HepG2 (cell line): ENCODE results near the gene TPI1. TPM values are rescaled to one million over a fixed set of nuclear protein-coding genes. Genes with fewer than 3 reads are reported as not detected.

Source experiments
- ARID3A ChIP-seq: IDR thresholded peaks from 2 replicates; pipeline ENCODE4 v1.6.1; 2012; ENCODE audit warnings: low read depth, low read length, improper control_type of control experiment
- BORCS8-MEF2B ChIP-seq: sonication (generic); formaldehyde crosslinking; IDR thresholded peaks from 2 replicates; pipeline ENCODE4 v1.8.0; 2022; ENCODE audit warnings: mild to moderate bottlenecking, missing genetic modification reagents
- CC2D1A ChIP-seq: sonication (generic); formaldehyde crosslinking; IDR thresholded peaks from 2 replicates; pipeline ENCODE4 v1.8.1; 2023; ENCODE audit warnings: mild to moderate bottlenecking, missing genetic modification reagents
- CEBPZ ChIP-seq: IDR thresholded peaks from 2 replicates; pipeline ENCODE4 v1.6.1; 2012; ENCODE audit warnings: low read length, improper control_type of control experiment
- FOSL2 ChIP-seq: sonication (generic); formaldehyde crosslinking; IDR thresholded peaks from 2 replicates; pipeline ENCODE4 v1.4.0; 2020; ENCODE audit warnings: missing genetic modification reagents
- HES4 ChIP-seq: sonication (generic); formaldehyde crosslinking; IDR thresholded peaks from 2 replicates; pipeline ENCODE4 v1.9.0; 2021; ENCODE audit warnings: mild to moderate bottlenecking, missing genetic modification reagents, borderline replicate concordance
- HINFP ChIP-seq: sonication (generic); formaldehyde crosslinking; IDR thresholded peaks from 2 replicates; pipeline ENCODE4 v1.4.0; 2020; ENCODE audit warnings: low read depth, mild to moderate bottlenecking, missing genetic modification reagents
- JUND ChIP-seq: sonication (generic); formaldehyde crosslinking; IDR thresholded peaks from 2 replicates; pipeline ENCODE4 v1.8.0; 2022; ENCODE audit warnings: mild to moderate bottlenecking, missing genetic modification reagents
- KDM5A ChIP-seq: fragments of 200-600 bp; sonication (generic); IDR thresholded peaks from 2 replicates; pipeline ENCODE4 v1.7.0; 2018; ENCODE audit warnings: antibody characterized with exemption, mild to moderate bottlenecking, low read length, borderline replicate concordance
- KLF11 ChIP-seq: IDR thresholded peaks from 2 replicates; pipeline ENCODE4 v1.6.1; 2016; ENCODE audit warnings: missing compliant biosample characterization
- MEIS1 ChIP-seq: sonication (generic); formaldehyde crosslinking; IDR thresholded peaks from 2 replicates; pipeline ENCODE4 v1.9.0; 2021; ENCODE audit warnings: mild to moderate bottlenecking, missing genetic modification reagents, moderate library complexity, borderline replicate concordance
- PCBP1 ChIP-seq: fragments of 200-400 bp; formaldehyde crosslinking; IDR thresholded peaks from 2 replicates; pipeline ENCODE4 v1.6.1; 2017; ENCODE audit warnings: mild to moderate bottlenecking, low read depth, low read length, borderline replicate concordance
- RAD21 ChIP-seq: fragments of 450-650 bp; formaldehyde crosslinking; IDR thresholded peaks from 2 replicates; pipeline ENCODE4 v1.5.0; 2020; ENCODE audit warnings: mild to moderate bottlenecking
- RBAK ChIP-seq: sonication (generic); formaldehyde crosslinking; IDR thresholded peaks from 2 replicates; pipeline ENCODE4 v1.5.1; 2020; ENCODE audit warnings: mild to moderate bottlenecking, missing genetic modification reagents
- SP2 ChIP-seq: sonication (generic); formaldehyde crosslinking; IDR thresholded peaks from 2 replicates; pipeline ENCODE4 v1.5.1; 2020; ENCODE audit warnings: mild to moderate bottlenecking, missing genetic modification reagents
- SYNCRIP ChIP-seq: fragments of 200-400 bp; formaldehyde crosslinking; IDR thresholded peaks from 2 replicates; pipeline ENCODE4 v1.6.1; 2018; ENCODE audit warnings: mild to moderate bottlenecking, low read depth, low read length; ENCODE audit not compliant: insufficient read depth
- TBL1XR1 ChIP-seq: fragments of 150-350 bp; IDR thresholded peaks from 2 replicates; pipeline ENCODE4 v1.6.1; 2014; ENCODE audit warnings: borderline replicate concordance, low read length; ENCODE audit not compliant: partially characterized antibody
- ZBTB42 ChIP-seq: sonication (generic); formaldehyde crosslinking; IDR thresholded peaks from 2 replicates; pipeline ENCODE4 v1.5.0; 2020; ENCODE audit warnings: mild to moderate bottlenecking, missing genetic modification reagents
- ZFP1 ChIP-seq: IDR thresholded peaks from 2 replicates; pipeline ENCODE4 v1.6.1; 2016
- ZNF274 ChIP-seq: sonication (generic); formaldehyde crosslinking; IDR thresholded peaks from 2 replicates; pipeline ENCODE4 v1.5.1; 2020; ENCODE audit warnings: mild to moderate bottlenecking, missing genetic modification reagents
- ZNF30 ChIP-seq: sonication (generic); formaldehyde crosslinking; IDR thresholded peaks from 2 replicates; pipeline ENCODE4 v1.5.0; 2020; ENCODE audit warnings: mild to moderate bottlenecking, missing genetic modification reagents
- ZNF501 ChIP-seq: sonication (generic); formaldehyde crosslinking; IDR thresholded peaks from 2 replicates; pipeline ENCODE4 v1.5.1; 2020; ENCODE audit warnings: mild to moderate bottlenecking, moderate library complexity, missing genetic modification reagents
- ZNF589 ChIP-seq: sonication (generic); formaldehyde crosslinking; conservative IDR thresholded peaks from 2 replicates; pipeline ENCODE4 v1.8.0; 2022; ENCODE audit warnings: mild to moderate bottlenecking, moderate library complexity, missing genetic modification reagents
- ZNF678 ChIP-seq: sonication (generic); formaldehyde crosslinking; IDR thresholded peaks from 2 replicates; pipeline ENCODE4 v1.4.0; 2020; ENCODE audit warnings: mild to moderate bottlenecking, missing genetic modification reagents
- ZSCAN29 ChIP-seq: sonication (generic); formaldehyde crosslinking; conservative IDR thresholded peaks from 2 replicates; pipeline ENCODE4 v1.4.0; 2020; ENCODE audit warnings: mild to moderate bottlenecking, missing genetic modification reagents
- polyA plus RNA-seq, 8 experiments: library from polyadenylated mRNA; depleted of rRNA in 3 of 8; stranded (reverse) in 7 of 8; unstranded in 1 of 8; fragments of >200 nt; fragmentation: Illumina TruSeq in 4 of 8; extraction: Trizol in 4 of 8; gene quantifications; 2 replicates each; pipeline versions ENCODE4 v1.2.1 to v1.2.3, GENCODE V29; 2011 to 2016; ENCODE audit warnings: low read depth in 4 of 8, missing spikeins in 1 of 8, mixed read lengths in 1 of 8; ENCODE audit not compliant: insufficient read depth in 1 of 8
- total RNA-seq, 5 experiments: library from RNA; depleted of rRNA; stranded (reverse); fragments of >200 nt; fragmentation: Illumina TruSeq; extraction: Trizol; gene quantifications; 2 replicates each; pipeline ENCODE4 v1.2.3, GENCODE V29; 2016; ENCODE audit warnings: low read depth in 1 of 5

The TPI1 gene
- total and polyA plus RNA-seq, 2 of the 13 experiments (the other 11 are each of a cell fraction or from before 2014, with no cell fraction given): 945 to 2,535 TPM

- 0 out of 2 replicates have a peak, but pooled peaks have one; percentile 2 for TF ChIP-seq ARID3A
- TF ChIP-seq CEBPZ: peak; percentile 14; the same call in 1 of the 2 replicates
- TF ChIP-seq HES4 (CRISPR knock-in tag): no peak
- TF ChIP-seq ZNF589: no peak; the same call in none of the 2 replicates
- TF ChIP-seq PCBP1: 0 out of 2 replicates have a peak, but pooled peaks have one; percentile 19
- TF ChIP-seq ZSCAN29 (CRISPR knock-in tag): no peak
- TF ChIP-seq ZFP1 (CRISPR knock-in tag): no peak
- no peak for TF ChIP-seq KLF11 (CRISPR knock-in tag)
- peak; percentile 94 for TF ChIP-seq SP2
- TF ChIP-seq CC2D1A (CRISPR knock-in tag): peak; percentile 71; the same call in 1 of the 2 replicates
- no peak for TF ChIP-seq TBL1XR1
- TF ChIP-seq JUND (CRISPR knock-in tag): no peak
- no peak for TF ChIP-seq ZNF501 (CRISPR knock-in tag)
- TF ChIP-seq HINFP (CRISPR knock-in tag): no peak; the same call in 1 of the 2 replicates
- no peak; the same call in 1 of the 2 replicates for TF ChIP-seq MEIS1
- peak; percentile 86 for TF ChIP-seq BORCS8-MEF2B (CRISPR knock-in tag)
- TF ChIP-seq ZNF274 (CRISPR knock-in tag): no peak
- no peak for TF ChIP-seq RBAK (CRISPR knock-in tag)
- TF ChIP-seq FOSL2 (CRISPR knock-in tag): peak; percentile 20; the same call in 1 of the 2 replicates
- no peak for TF ChIP-seq ZBTB42 (CRISPR knock-in tag)
- TF ChIP-seq SYNCRIP: no peak
- TF ChIP-seq KDM5A: peak; percentile 95
- no peak for TF ChIP-seq ZNF678
- TF ChIP-seq RAD21 (CRISPR knock-in tag): no peak
- TF ChIP-seq ZNF30 (CRISPR knock-in tag): no peak
Measured at GRCh38 chr12:6851153-6851920, 16.0 kb upstream of the TPI1 start, which contains the start of gene CDCA3 (continued).
